Endothelial cell of umbilical vein (primary cell): Measurements from ENCODE around the gene VASN.

Source experiments
- MAX ChIP-seq: IDR thresholded peaks from 2 replicates; pipeline ENCODE4 v1.6.1; 2011; ENCODE audit not compliant: insufficient read depth, insufficient read length
- TF ChIP-seq, protein P1 (sequence below), 2 donors: IDR thresholded peaks; 1 replicate in 1 of 2; 2 replicates in 1 of 2; pipeline ENCODE4 v1.5.1; 2011; ENCODE audit warnings: low read length in 2 of 2, mild to moderate bottlenecking in 2 of 2, moderate library complexity in 2 of 2, control low read depth in 1 of 2, inconsistent platforms in 1 of 2, low read depth in 1 of 2; ENCODE audit not compliant: insufficient read depth in 1 of 2; ENCODE audit errors: extremely low read depth in 1 of 2

DNA sequence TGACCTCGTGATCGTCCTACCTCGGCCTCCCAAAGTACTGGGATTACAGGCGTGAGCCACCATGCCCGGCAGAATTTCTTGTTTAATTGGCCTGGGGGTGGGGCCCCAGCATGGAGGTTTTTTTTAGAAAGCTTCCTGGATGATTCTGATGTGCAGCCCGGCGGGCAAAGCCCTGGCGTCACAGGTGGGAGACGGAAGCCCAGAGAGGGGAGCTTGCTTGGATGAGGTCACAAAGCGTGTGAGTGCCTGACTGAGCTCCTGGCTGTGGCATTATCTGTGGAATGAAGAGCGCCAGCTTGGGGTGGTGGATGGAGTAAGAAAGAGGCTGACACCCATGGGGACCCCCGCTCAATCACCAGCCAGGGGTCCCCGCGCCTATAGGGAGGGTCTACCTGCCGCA lies 4.1 kb downstream of the VASN start:
- TF ChIP-seq, protein P1, sequence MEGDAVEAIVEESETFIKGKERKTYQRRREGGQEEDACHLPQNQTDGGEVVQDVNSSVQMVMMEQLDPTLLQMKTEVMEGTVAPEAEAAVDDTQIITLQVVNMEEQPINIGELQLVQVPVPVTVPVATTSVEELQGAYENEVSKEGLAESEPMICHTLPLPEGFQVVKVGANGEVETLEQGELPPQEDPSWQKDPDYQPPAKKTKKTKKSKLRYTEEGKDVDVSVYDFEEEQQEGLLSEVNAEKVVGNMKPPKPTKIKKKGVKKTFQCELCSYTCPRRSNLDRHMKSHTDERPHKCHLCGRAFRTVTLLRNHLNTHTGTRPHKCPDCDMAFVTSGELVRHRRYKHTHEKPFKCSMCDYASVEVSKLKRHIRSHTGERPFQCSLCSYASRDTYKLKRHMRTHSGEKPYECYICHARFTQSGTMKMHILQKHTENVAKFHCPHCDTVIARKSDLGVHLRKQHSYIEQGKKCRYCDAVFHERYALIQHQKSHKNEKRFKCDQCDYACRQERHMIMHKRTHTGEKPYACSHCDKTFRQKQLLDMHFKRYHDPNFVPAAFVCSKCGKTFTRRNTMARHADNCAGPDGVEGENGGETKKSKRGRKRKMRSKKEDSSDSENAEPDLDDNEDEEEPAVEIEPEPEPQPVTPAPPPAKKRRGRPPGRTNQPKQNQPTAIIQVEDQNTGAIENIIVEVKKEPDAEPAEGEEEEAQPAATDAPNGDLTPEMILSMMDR (IDR thresholded peaks at IDR 0.05; ENCODE audit: extremely low read depth in 1 of 2, insufficient read depth in 1 of 2, low read depth in 1 of 2, low read length in 2 of 2): no peak
- no peak for TF ChIP-seq MAX
